Thyroid gland (tissue), 4 donors: ENCODE measurements around the gene MS4A18. TPM values are rescaled to one million over a fixed set of nuclear protein-coding genes. Genes with fewer than 3 reads are reported as not detected.

Source experiments
- DNase-seq, 2 donors: peaks; one replicate each; pipeline ENCODE4 v3.0.0-alpha.2; 2019
- H3K27ac ChIP-seq, 3 donors: fragments of 200-600 bp; sonication (generic); 1 replicate in 2 of 3; 2 replicates in 1 of 3; pipeline ENCODE4 v1.5.1; 2016 to 2019; ENCODE audit warnings: mild to moderate bottlenecking in 1 of 3, moderate library complexity in 1 of 3
- H3K27me3 ChIP-seq: fragments of 200-600 bp; sonication (generic); one replicate; pipeline ENCODE4 v1.5.1; 2019
- H3K36me3 ChIP-seq, 2 donors: fragments of 200-600 bp; sonication (generic); one replicate each; pipeline ENCODE4 v1.5.1; 2016 to 2019
- H3K4me1 ChIP-seq, 2 donors: fragments of 200-600 bp; sonication (generic); one replicate each; pipeline ENCODE4 v1.5.1; 2017 to 2019
- H3K4me3 ChIP-seq, 3 donors: fragments of 200-600 bp; sonication (generic); replicated peaks in 1 of 3; 1 replicate in 2 of 3; 2 replicates in 1 of 3; pipeline ENCODE4 v1.5.1; 2016; ENCODE audit warnings: mild to moderate bottlenecking in 1 of 3
- H3K9me3 ChIP-seq: fragments of 200-600 bp; sonication (generic); one replicate; pipeline ENCODE4 v1.5.1; 2017
- CTCF ChIP-seq, 6 experiments: fragments of 200-600 bp in 3 of 6; fragments of 450-650 bp in 3 of 6; sonication (generic) in 3 of 6; IDR thresholded peaks; one replicate each; pipeline ENCODE4 v1.5.1; 2016 to 2019; ENCODE audit warnings: antibody characterized with exemption in 6 of 6, mild to moderate bottlenecking in 2 of 6, inconsistent platforms in 1 of 6, moderate library complexity in 1 of 6
- POLR2A ChIP-seq, 2 donors: fragments of 450-650 bp; IDR thresholded peaks; one replicate each; pipeline ENCODE4 v1.6.1; 2017; ENCODE audit warnings: antibody characterized with exemption in 2 of 2, mild to moderate bottlenecking in 2 of 2, moderate library complexity in 1 of 2
- WGBS, 2 donors: methylation state at CpG; one replicate each; pipeline ENCODE4 v1.1.5; 2017; 5-methylcytosine and 5-hydroxymethylcytosine counted together
- intact Hi-C: fragments of 100-400 bp; cut with DNase I; formaldehyde crosslinking; loops from one replicate; pipeline ENCODE4 v1.15.1; 2023
- total RNA-seq, 4 donors: library from RNA; depleted of rRNA; stranded (reverse); fragments of >200 nt; gene quantifications; one replicate each; pipeline ENCODE4 v1.2.3, GENCODE V29; 2016

MS4A18 gene
- total RNA-seq, 4 donors from 2014 or later: not detected

GRCh38 chr11:60718524-60719316, 5.8 kb upstream of the MS4A18 start:
- TF ChIP-seq CTCF (IDR thresholded peaks at IDR 0.05): no peak
- no peak for TF ChIP-seq POLR2A (IDR thresholded peaks at IDR 0.05)
- WGBS, 2 donors: 87 to 92% methylated on average over 9 to 10 of the region's 10 CpGs
- intact Hi-C loops: no loop called here

GRCh38 chr11:60719391-60719790, 5.1 kb upstream of the MS4A18 start:
- DNase-seq: no peak
- TF ChIP-seq POLR2A (IDR thresholded peaks at IDR 0.05) (no peak), CTCF (IDR thresholded peaks at IDR 0.05) (no peak)
- Histone ChIP-seq H3K4me1 (no peaks in the 10 kb centered on the region), H3K36me3 (no peaks in the 10 kb centered on the region), H3K27ac (no peak overlapping the region), H3K9me3 (no peaks in the 10 kb centered on the region), H3K27me3 (no peaks in the 10 kb centered on the region), H3K4me3 (no peak overlapping the region)
- intact Hi-C loops: no loop called here
- 92 to 93% methylated on average over 4 of the region's 4 CpGs for WGBS, 2 donors

More at GRCh38 chr11:60718524-60719316, 5.8 kb upstream of the MS4A18 start:
- Histone ChIP-seq H3K27ac (no peak overlapping the region), H3K36me3 (no peaks in the 10 kb centered on the region), H3K9me3 (no peaks in the 10 kb centered on the region), H3K27me3 (no peaks in the 10 kb centered on the region), H3K4me1 (no peaks in the 10 kb centered on the region), H3K4me3 (no peak overlapping the region)
- DNase-seq: no peak

GRCh38 chr11:60720460-60720859, 4.1 kb upstream of the MS4A18 start:
- Histone ChIP-seq H3K4me3 (no peak overlapping the region), H3K27me3 (no peaks in the 10 kb centered on the region), H3K27ac (no peak overlapping the region), H3K9me3 (no peaks in the 10 kb centered on the region), H3K36me3 (no peaks in the 10 kb centered on the region), H3K4me1 (no peaks in the 10 kb centered on the region)
- no peak for DNase-seq
- TF ChIP-seq CTCF (IDR thresholded peaks at IDR 0.05) (no peak), POLR2A (IDR thresholded peaks at IDR 0.05) (no peak)
- 73 to 78% methylated on average over 6 of the region's 6 CpGs for WGBS, 2 donors
- intact Hi-C loops: no loop called here

- 67 to 75% methylated on average over 1 of the region's 1 CpG for WGBS, 2 donors
- no peak overlapping the region for H3K4me3 ChIP-seq
These were observed 1.1 kb downstream of the MS4A18 start for GRCh38 chr11:60725592-60725991.

More at GRCh38 chr11:60725592-60725991, 1.1 kb downstream of the MS4A18 start:
- no peaks in the 10 kb centered on the region for H3K4me1 ChIP-seq
- no peak for TF ChIP-seq CTCF (IDR thresholded peaks at IDR 0.05)
- TF ChIP-seq POLR2A (IDR thresholded peaks at IDR 0.05): no peak
- H3K9me3 ChIP-seq: no peaks in the 10 kb centered on the region
- no peaks in the 10 kb centered on the region for H3K27me3 ChIP-seq
- DNase-seq: no peak
- intact Hi-C loops: no loop called here
- H3K27ac ChIP-seq: no peak overlapping the region
- H3K36me3 ChIP-seq: no peaks in the 10 kb centered on the region
